Nephron (organoid): ENCODE results near the gene MEGF8.

Experiments
- H3K27ac Mint-ChIP-seq, 3 experiments: 2 replicates each; pipeline ENCODE4 v1.8.0; 2020; ENCODE audit warnings: mixed read lengths in 3 of 3, mild to moderate bottlenecking in 2 of 3, moderate library complexity in 1 of 3
- H3K27me3 Mint-ChIP-seq: 2 replicates; pipeline ENCODE4 v1.8.0; 2021; ENCODE audit warnings: low read depth, mild to moderate bottlenecking, moderate library complexity, mixed read lengths
- H3K36me3 Mint-ChIP-seq: 2 replicates; pipeline ENCODE4 v1.8.0; 2020; ENCODE audit warnings: low read depth, mixed read lengths
- H3K4me1 Mint-ChIP-seq: 2 replicates; pipeline ENCODE4 v1.8.0; 2020; ENCODE audit warnings: mixed read lengths
- H3K4me3 Mint-ChIP-seq, 3 experiments: 2 replicates each; pipeline ENCODE4 v1.8.0; 2020; ENCODE audit warnings: mild to moderate bottlenecking in 3 of 3, mixed read lengths in 3 of 3, moderate library complexity in 2 of 3
- H3K9me3 Mint-ChIP-seq: 2 replicates; pipeline ENCODE4 v1.8.0; 2020; ENCODE audit warnings: mixed read lengths
- TF ChIP-seq, protein P1 (sequence below), 3 experiments: fragments of 200-600 bp; sonication (generic); IDR thresholded peaks; one replicate each; pipeline ENCODE4 v1.5.0; 2021; ENCODE audit warnings: antibody characterized with exemption in 3 of 3; ENCODE audit not compliant: unreplicated experiment in 3 of 3

MEGF8 gene

GRCh38 chr19:42392165-42392564, 66.7 kb downstream of the MEGF8 start:
- Mint-ChIP-seq H3K27me3 (peaks cover 42% of the 10 kb centered on the region), H3K9me3 (no peaks in the 10 kb centered on the region), H3K27ac (no peak overlapping the region), H3K4me3 (no peak overlapping the region), H3K4me1 (peaks cover 14% of the 10 kb centered on the region), H3K36me3 (no peaks in the 10 kb centered on the region)
- TF ChIP-seq, protein P1, sequence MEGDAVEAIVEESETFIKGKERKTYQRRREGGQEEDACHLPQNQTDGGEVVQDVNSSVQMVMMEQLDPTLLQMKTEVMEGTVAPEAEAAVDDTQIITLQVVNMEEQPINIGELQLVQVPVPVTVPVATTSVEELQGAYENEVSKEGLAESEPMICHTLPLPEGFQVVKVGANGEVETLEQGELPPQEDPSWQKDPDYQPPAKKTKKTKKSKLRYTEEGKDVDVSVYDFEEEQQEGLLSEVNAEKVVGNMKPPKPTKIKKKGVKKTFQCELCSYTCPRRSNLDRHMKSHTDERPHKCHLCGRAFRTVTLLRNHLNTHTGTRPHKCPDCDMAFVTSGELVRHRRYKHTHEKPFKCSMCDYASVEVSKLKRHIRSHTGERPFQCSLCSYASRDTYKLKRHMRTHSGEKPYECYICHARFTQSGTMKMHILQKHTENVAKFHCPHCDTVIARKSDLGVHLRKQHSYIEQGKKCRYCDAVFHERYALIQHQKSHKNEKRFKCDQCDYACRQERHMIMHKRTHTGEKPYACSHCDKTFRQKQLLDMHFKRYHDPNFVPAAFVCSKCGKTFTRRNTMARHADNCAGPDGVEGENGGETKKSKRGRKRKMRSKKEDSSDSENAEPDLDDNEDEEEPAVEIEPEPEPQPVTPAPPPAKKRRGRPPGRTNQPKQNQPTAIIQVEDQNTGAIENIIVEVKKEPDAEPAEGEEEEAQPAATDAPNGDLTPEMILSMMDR (IDR thresholded peaks at IDR 0.05; ENCODE audit: unreplicated experiment in 3 of 3): no peak

GRCh38 chr19:42394751-42395150, 69.3 kb downstream of the MEGF8 start:
- Mint-ChIP-seq H3K27ac (peak overlapping the region in 1 of 3 experiments; percentile 27), H3K4me3 (peak overlapping the region; percentile 22 to 88 (median 26)), H3K9me3 (no peaks in the 10 kb centered on the region), H3K4me1 (peaks cover 22% of the 10 kb centered on the region), H3K36me3 (no peaks in the 10 kb centered on the region), H3K27me3 (peaks cover 31% of the 10 kb centered on the region)
- TF ChIP-seq, protein P1 (IDR thresholded peaks at IDR 0.05; ENCODE audit: unreplicated experiment in 3 of 3): no peak

DNA sequence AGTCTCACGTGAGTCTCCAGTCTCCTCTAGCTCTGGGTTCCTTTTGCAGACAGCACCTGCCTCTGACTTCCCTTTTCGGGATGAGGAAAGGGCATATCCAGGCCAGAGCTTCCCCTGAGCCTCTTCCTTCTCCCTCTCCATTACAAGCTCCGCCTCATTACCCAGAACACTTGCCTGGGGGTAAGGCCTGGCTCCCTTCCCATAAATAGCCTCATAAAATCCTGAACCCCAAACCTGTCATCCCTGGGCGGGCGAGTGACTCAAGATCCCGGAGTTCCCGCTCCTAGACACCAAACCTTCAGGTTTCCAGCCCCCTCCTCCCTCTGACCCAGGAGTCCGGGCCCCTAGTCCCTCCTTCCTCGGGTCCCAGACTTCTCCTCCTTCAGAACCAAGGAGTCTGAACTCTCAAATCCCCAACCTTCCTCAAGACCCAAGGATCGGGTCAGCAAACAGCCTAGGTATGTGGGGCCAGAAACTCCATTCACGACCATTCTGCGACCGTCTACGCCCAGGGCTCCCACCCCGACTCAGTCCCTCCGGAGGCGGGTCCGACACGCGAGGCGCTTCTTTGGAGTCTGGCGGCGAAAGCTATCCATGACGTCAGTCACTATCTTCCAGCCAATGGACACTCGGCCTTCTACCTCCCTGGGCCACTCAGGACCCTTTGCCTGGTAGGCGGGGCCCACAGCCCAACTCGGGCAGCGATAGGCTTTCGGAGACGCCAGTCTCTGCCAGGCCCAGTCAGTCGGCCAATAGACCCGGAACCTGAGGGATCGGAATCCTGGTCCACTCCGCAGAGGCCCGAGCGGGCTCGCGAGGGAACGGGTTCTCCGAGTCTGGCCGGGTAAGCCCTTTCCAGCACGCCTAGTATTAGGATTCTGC, 71.2 kb downstream of the MEGF8 start:
- peaks cover 29% of the 10 kb centered on the region for H3K4me1 Mint-ChIP-seq
- TF ChIP-seq, protein P1 (IDR thresholded peaks at IDR 0.05; ENCODE audit: unreplicated experiment in 3 of 3): no peak
- H3K36me3 Mint-ChIP-seq: no peaks in the 10 kb centered on the region
- H3K27me3 Mint-ChIP-seq: peaks cover 16% of the 10 kb centered on the region
- H3K27ac Mint-ChIP-seq: peak overlapping the region; percentile 84 to 94 (median 93)
- no peaks in the 10 kb centered on the region for H3K9me3 Mint-ChIP-seq
- peak overlapping the region; percentile 88 to 97 (median 91) for H3K4me3 Mint-ChIP-seq

GRCh38 chr19:42397263-42398166, 72.1 kb downstream of the MEGF8 start:
- Mint-ChIP-seq H3K27ac (peak overlapping the region; percentile 84 to 94 (median 93)), H3K36me3 (no peaks in the 10 kb centered on the region), H3K27me3 (peaks cover 9% of the 10 kb centered on the region), H3K4me1 (peaks cover 29% of the 10 kb centered on the region), H3K4me3 (peak overlapping the region; percentile 88 to 97 (median 91)), H3K9me3 (no peaks in the 10 kb centered on the region)
- TF ChIP-seq, protein P1 (IDR thresholded peaks at IDR 0.05; ENCODE audit: unreplicated experiment in 3 of 3): no peak

DNA sequence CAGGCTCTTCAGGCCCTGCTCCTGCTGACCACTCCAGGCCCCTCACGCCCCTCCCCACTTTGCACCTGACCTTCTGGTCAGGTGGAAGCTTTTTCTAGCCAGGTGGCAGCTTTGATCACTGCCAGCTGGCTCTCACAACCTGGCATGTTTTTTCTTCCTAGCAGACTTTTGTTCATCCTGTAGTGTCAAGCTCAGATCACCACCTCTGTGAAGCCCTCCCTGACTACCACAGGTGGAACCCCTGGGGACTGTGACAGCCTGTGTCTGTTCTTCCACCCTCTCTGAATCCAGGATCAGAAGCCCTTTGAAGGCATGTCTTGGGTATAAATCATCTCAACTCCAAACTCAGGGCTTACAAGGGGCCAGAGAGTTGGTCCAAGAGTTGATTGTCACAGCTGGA, 75.0 kb downstream of the MEGF8 start:
- no peaks in the 10 kb centered on the region for H3K9me3 Mint-ChIP-seq
- H3K27ac Mint-ChIP-seq: no peak overlapping the region
- H3K4me3 Mint-ChIP-seq: peak overlapping the region; percentile 61 to 84 (median 72)
- peaks cover 24% of the 10 kb centered on the region for H3K4me1 Mint-ChIP-seq
- TF ChIP-seq, protein P1 (IDR thresholded peaks at IDR 0.05; ENCODE audit: unreplicated experiment in 3 of 3): no peak
- H3K36me3 Mint-ChIP-seq: peaks cover 8% of the 10 kb centered on the region
- peaks cover 9% of the 10 kb centered on the region for H3K27me3 Mint-ChIP-seq
